Heart left ventricle (tissue), 16 donors: ENCODE measurements around the gene CCDC195. TPM values are rescaled to one million over a fixed set of nuclear protein-coding genes. Genes with fewer than 3 reads are reported as not detected.

Experiments used
- ATAC-seq, 4 donors: fragments of 200-7000 bp; cut with Tn5 transposase; one replicate each; pipeline ENCODE4 v1.9.1; 2020 to 2022; ENCODE audit warnings: moderate library complexity in 4 of 4, mild to moderate bottlenecking in 3 of 4, moderate number of reproducible peaks in 1 of 4
- DNase-seq, 5 donors: peaks; one replicate each; pipeline ENCODE4 v3.0.0-alpha.2; 2020
- H3K27ac ChIP-seq, 12 donors: fragments of 200-600 bp; sonication (generic) in 4 of 12; one replicate each; pipeline versions ENCODE4 v1.5.0 to v1.8.0; 2016 to 2022; ENCODE audit warnings: mild to moderate bottlenecking in 2 of 12
- H3K27me3 ChIP-seq, 9 donors: fragments of 200-600 bp; sonication (generic) in 2 of 9; one replicate each; pipeline versions ENCODE4 v1.5.1 to v1.8.0; 2016 to 2022; ENCODE audit warnings: mild to moderate bottlenecking in 3 of 9
- H3K36me3 ChIP-seq, 9 donors: fragments of 200-600 bp; sonication (generic) in 2 of 9; one replicate each; pipeline versions ENCODE4 v1.5.0 to v1.8.0; 2018 to 2022; ENCODE audit warnings: mild to moderate bottlenecking in 2 of 9
- H3K4me1 ChIP-seq, 12 donors: fragments of 200-600 bp; sonication (generic) in 4 of 12; one replicate each; pipeline versions ENCODE4 v1.5.0 to v1.8.0; 2016 to 2022; ENCODE audit warnings: mild to moderate bottlenecking in 3 of 12
- H3K4me3 ChIP-seq, 12 donors: fragments of 200-600 bp; sonication (generic) in 4 of 12; one replicate each; pipeline versions ENCODE4 v1.5.0 to v1.8.0; 2017 to 2022; ENCODE audit warnings: mild to moderate bottlenecking in 9 of 12, moderate library complexity in 4 of 12
- H3K9me3 ChIP-seq, 12 donors: fragments of 200-600 bp; sonication (generic) in 4 of 12; one replicate each; pipeline versions ENCODE4 v1.5.0 to v1.8.0; 2016 to 2022; ENCODE audit warnings: mild to moderate bottlenecking in 1 of 12
- CTCF ChIP-seq, 12 donors: fragments of 200-600 bp; sonication (generic) in 4 of 12; IDR thresholded peaks; one replicate each; pipeline versions ENCODE4 v1.5.0 to v1.8.0; 2018 to 2022; ENCODE audit warnings: antibody characterized with exemption in 12 of 12, mild to moderate bottlenecking in 5 of 12
- POLR2A ChIP-seq, 2 donors: fragments of 450-650 bp; IDR thresholded peaks; one replicate each; pipeline ENCODE4 v1.6.1; 2017; ENCODE audit warnings: antibody characterized with exemption in 2 of 2, mild to moderate bottlenecking in 2 of 2, moderate library complexity in 2 of 2
- WGBS, 4 donors: extraction: QIAGEN DNeasy Blood & Tissue Kit in 2 of 4; methylation state at CpG; one replicate each; pipeline versions ENCODE4 v1.1.5 to v1.1.7; 2013 to 2018; 5-methylcytosine and 5-hydroxymethylcytosine counted together
- intact Hi-C, 10 donors: fragments of 100-400 bp; cut with DNase I; formaldehyde crosslinking; loops; one replicate each; pipeline versions ENCODE4 v1.11.1 to v1.14.2; 2022
- polyA plus RNA-seq, 2 donors: library from polyadenylated mRNA; stranded (reverse); fragments of 200-250 nt; gene quantifications; one replicate each; pipeline ENCODE4 v1.2.3, GENCODE V29; 2013
- total RNA-seq, 9 donors: library from RNA; depleted of rRNA in 2 of 9; stranded (reverse); fragments of >200 nt in 2 of 9; fragmentation: NEBNext Ultra II Directional in 3 of 9; extraction: Animal tissue kit (Norgen Biotek cat#: 25700) in 3 of 9; gene quantifications; one replicate each; pipeline versions ENCODE4 v1.1.0 to v1.2.4, GENCODE V29; 2016 to 2023
- donor health status: ischemic (EF 13 %, LVEDD 7.1; RV severe dilation, severe dysfunction).
- donor health status: healthy with polysubstance abuse.
- donor health status: DM: no; HTN: yes; CAD: no.
- donor health status: DM: no; HTN: no; CAD: no.
- donor health status: ischemic (EF 25% LVEDD 6.9; RV normal size, moderate dysfunction).
- donor health status: ischemic (EF 25% LVEDD 5.7; RV mildly dilated, moderate dysfunction).
- donor health status: healthy.
- donor health status: DM: yes; HTN: yes; CAD: no.
- donor health status: ischemic (EF 35%, LVEDD 5.7; RV mildly dilated, moderate dysfunction).
- donor health status: nonischemic (EF 11% LVEDD 7.7; RV severe dilation, severe dysfunction).
- donor health status: DM: yes; HTN: yes; CAD: no.
- donor health status: PGD.
- donor health status: ischemic (EF 29% LVEDD 5.4; RV normal size, mild dysfunction).
- donor health status: nonischemic (EF 23%, LVEDD 6.1; RV moderate dilation, normal function).

Gene CCDC195
- total and polyA plus RNA-seq, 11 donors, result not detected

- Histone ChIP-seq H3K36me3 (no peaks in the 10 kb centered on the region), H3K9me3 (no peaks in the 10 kb centered on the region), H3K27ac (no peak overlapping the region), H3K27me3 (no peaks in the 10 kb centered on the region), H3K4me1 (peaks cover 0 to 5% (median 0%) of the 10 kb centered on the region in 12 donors), H3K4me3 (no peak overlapping the region)
- intact Hi-C loops, result no loop called here
- TF ChIP-seq CTCF (IDR thresholded peaks at IDR 0.05) (no peak), POLR2A (IDR thresholded peaks at IDR 0.05) (no peak)
- ATAC-seq, result no peak
- 82 to 88% (median 87%) methylated on average over 2 of the region's 2 CpGs for WGBS, 4 donors
- no peak for DNase-seq
Measured at GRCh38 chr2:224716921-224717320, 756 bp upstream of the CCDC195 start.

GRCh38 chr2:224711859-224712665 lies 4.1 kb downstream of the CCDC195 start:
- WGBS, 4 donors, result 33 to 40% (median 37%) methylated on average over 10 of the region's 10 CpGs
- ATAC-seq (peak; percentile 74 to 88 (median 78)), DNase-seq (peak in 2 of 5 donors; percentile 20 to 36)
- no peak for TF ChIP-seq CTCF (IDR thresholded peaks at IDR 0.05)
- TF ChIP-seq POLR2A (IDR thresholded peaks at IDR 0.05), result no peak
- Histone ChIP-seq H3K36me3 (no peaks in the 10 kb centered on the region), H3K4me1 (peaks cover 0 to 5% (median 0%) of the 10 kb centered on the region in 12 donors), H3K27me3 (no peaks in the 10 kb centered on the region), H3K9me3 (no peaks in the 10 kb centered on the region), H3K4me3 (peak overlapping the region in 1 of 12 donors; percentile 8), H3K27ac (peak overlapping the region in 4 of 12 donors; percentile 41 to 71 (median 54))
- intact Hi-C loops, result no loop called here

- WGBS, 4 donors, result 70 to 78% (median 74%) methylated on average over 3 of the region's 3 CpGs
- intact Hi-C loops, result no loop called here
- Histone ChIP-seq H3K27me3 (no peaks in the 10 kb centered on the region), H3K27ac (peak overlapping the region in 3 of 12 donors; percentile 48 to 71 (median 60)), H3K9me3 (no peaks in the 10 kb centered on the region), H3K4me3 (no peak overlapping the region), H3K36me3 (no peaks in the 10 kb centered on the region), H3K4me1 (peaks cover 0 to 5% (median 0%) of the 10 kb centered on the region in 12 donors)
- no peak for TF ChIP-seq CTCF (IDR thresholded peaks at IDR 0.05)
- TF ChIP-seq POLR2A (IDR thresholded peaks at IDR 0.05), result no peak
- ATAC-seq (no peak), DNase-seq (no peak)
Measured at GRCh38 chr2:224711381-224711780, 4.8 kb downstream of the CCDC195 start.

GRCh38 chr2:224709301-224709700 lies 6.9 kb downstream of the CCDC195 start:
- H3K27ac ChIP-seq, result no peak overlapping the region
- intact Hi-C loops, result no loop called here
- H3K4me3 ChIP-seq, result no peak overlapping the region
- no peak for ATAC-seq
- no peak for TF ChIP-seq CTCF (IDR thresholded peaks at IDR 0.05)
- 53 to 87% (median 72%) methylated on average over 3 of the region's 3 CpGs for WGBS, 4 donors
- no peaks in the 10 kb centered on the region for H3K36me3 ChIP-seq
- H3K27me3 ChIP-seq, result no peaks in the 10 kb centered on the region
- H3K9me3 ChIP-seq, result no peaks in the 10 kb centered on the region
- no peak for DNase-seq
- peaks cover 0 to 5% (median 0%) of the 10 kb centered on the region in 12 donors for H3K4me1 ChIP-seq
